ENCODE results near the gene NRSN1.
"Not testable (repeated sequence)": the region's sequence is repeated elsewhere in the genome, so short reads cannot be mapped to it uniquely, and the experiment has no call there.

Gene NRSN1

GRCh38 chr6:24142733-24143132, 16.7 kb downstream of the NRSN1 start:
- not testable (repeated sequence) for DNase-seq (ENCODE audit: low read depth)

GRCh38 chr6:24145690-24146131, 19.7 kb downstream of the NRSN1 start:
- DNase-seq (ENCODE audit: low read depth) = no peak

- no peak for DNase-seq (ENCODE audit: low read depth)
These were observed 20.9 kb downstream of the NRSN1 start for GRCh38 chr6:24146871-24147270.

GRCh38 chr6:24147511-24148153, 21.6 kb downstream of the NRSN1 start:
- no peak for DNase-seq (ENCODE audit: low read depth)

- DNase-seq (ENCODE audit: low read depth) = no peak
These were observed 22.1 kb downstream of the NRSN1 start for GRCh38 chr6:24148154-24148570.

- no peak for DNase-seq (ENCODE audit: low read depth)
These were observed 22.7 kb downstream of the NRSN1 start for GRCh38 chr6:24148684-24149083.

GRCh38 chr6:24149296-24149695, 23.3 kb downstream of the NRSN1 start:
- no peak for DNase-seq (ENCODE audit: low read depth)

- DNase-seq (ENCODE audit: low read depth) = no peak
These were observed 23.8 kb downstream of the NRSN1 start for GRCh38 chr6:24149836-24150235.

- DNase-seq (ENCODE audit: low read depth) = no peak
These were observed 26.0 kb downstream of the NRSN1 start for GRCh38 chr6:24152014-24152413.

GRCh38 chr6:24154121-24154520, 28.1 kb downstream of the NRSN1 start:
- peak; percentile 0 for DNase-seq (ENCODE audit: low read depth)

- DNase-seq (ENCODE audit: low read depth) = no peak
These were observed 31.9 kb downstream of the NRSN1 start for GRCh38 chr6:24157886-24158285.

GRCh38 chr6:24183584-24183983, 57.6 kb downstream of the NRSN1 start:
- DNase-seq (ENCODE audit: low read depth) = no peak

GRCh38 chr6:24186349-24186748, 60.3 kb downstream of the NRSN1 start:
- DNase-seq (ENCODE audit: low read depth) = no peak

GRCh38 chr6:24187965-24188577, 62.1 kb downstream of the NRSN1 start:
- no peak for DNase-seq (ENCODE audit: low read depth)

- DNase-seq (ENCODE audit: low read depth) = no peak
These were observed 62.6 kb downstream of the NRSN1 start for GRCh38 chr6:24188578-24189080.

GRCh38 chr6:24191346-24191745, 65.3 kb downstream of the NRSN1 start:
- DNase-seq (ENCODE audit: low read depth) = no peak

GRCh38 chr6:24193364-24193763, 67.3 kb downstream of the NRSN1 start:
- DNase-seq (ENCODE audit: low read depth) = no peak

- DNase-seq (ENCODE audit: low read depth) = no peak
These were observed 69.1 kb downstream of the NRSN1 start for GRCh38 chr6:24194978-24195700.

- no peak for DNase-seq (ENCODE audit: low read depth)
These were observed 70.0 kb downstream of the NRSN1 start for GRCh38 chr6:24195836-24196597.
